Right renal cortex interstitium (tissue), 3 donors: Measurements from ENCODE around the gene COMMD9. TPM values are rescaled to one million over a fixed set of nuclear protein-coding genes. Genes with fewer than 3 reads are reported as not detected.
"Not testable (repeated sequence)": the region's sequence is repeated elsewhere in the genome, so short reads cannot be mapped to it uniquely, and the experiment has no call there.

ENCODE experiments used
- DNase-seq, 3 donors: peaks; one replicate each; pipeline ENCODE4 v3.0.0-alpha.2; 2013; ENCODE audit warnings: low read depth in 3 of 3, low spot score in 2 of 3
- polyA plus RNA-seq, 3 donors: library from polyadenylated mRNA; unstranded; fragments of 120-200 nt; gene quantifications; one replicate each; pipeline ENCODE4 v1.2.1, GENCODE V29; 2013; ENCODE audit not compliant: insufficient read length in 3 of 3

The COMMD9 gene
- polyA plus RNA-seq: 10 to 100 TPM; 93.0 to 96.9 (median 94.0) TPM

DNA sequence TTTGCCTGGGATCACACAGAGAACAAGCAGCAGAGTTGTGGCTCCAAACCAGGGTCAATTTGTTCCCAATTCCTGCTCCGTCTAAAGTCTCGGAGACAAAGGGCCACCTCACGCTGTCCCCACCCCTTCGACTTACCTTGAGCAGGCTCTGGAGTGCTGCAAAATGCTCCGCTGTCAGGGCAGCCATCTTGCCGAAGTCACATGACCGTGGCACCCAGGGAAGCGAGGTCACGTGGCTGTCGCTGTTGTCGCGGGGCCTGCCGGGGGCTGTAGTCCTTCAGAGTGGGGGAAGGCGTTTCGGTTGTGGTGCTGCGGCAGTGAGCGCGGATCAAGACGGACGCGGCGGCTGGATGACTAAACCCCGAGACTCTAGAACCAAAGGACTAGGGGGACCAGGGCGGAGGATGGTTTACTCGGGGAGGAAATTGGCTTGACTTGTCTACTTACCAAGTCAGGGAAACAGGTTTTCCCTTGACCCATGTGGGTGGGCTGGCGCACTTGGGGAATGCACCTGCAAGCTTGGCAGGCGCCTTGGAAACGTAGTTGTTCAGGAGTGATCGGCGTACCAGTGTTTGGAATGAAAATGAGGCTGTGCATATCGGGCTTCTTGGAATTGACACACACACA is at the start of gene COMMD9:
Gene COMMD9, minus strand, starts transcription at position 199 of the 627 bp plus-strand sequence. Its CDS starts 12 bp downstream, at position 187.
- DNase-seq: peak; percentile 77 to 85 (median 82)

DNA sequence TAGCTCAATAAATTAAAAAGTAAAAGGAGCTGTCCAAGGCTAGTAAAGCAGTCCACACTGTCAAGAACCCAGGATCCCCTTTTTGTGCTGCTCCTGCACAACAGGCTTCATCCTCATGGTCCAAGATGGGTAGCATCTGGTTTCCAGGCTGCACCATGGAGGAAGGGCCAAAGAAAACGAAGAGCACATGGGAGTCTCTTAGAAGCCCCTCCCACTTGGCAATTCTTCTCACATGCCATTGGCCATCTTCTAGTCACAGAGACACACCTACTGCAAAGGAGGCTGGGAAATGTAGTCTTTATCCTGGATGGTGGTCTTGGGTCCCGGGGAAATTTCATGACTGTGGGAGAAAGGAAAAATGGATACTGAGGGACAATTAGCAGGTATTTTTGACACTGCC is 44.7 kb upstream of the COMMD9 start:
- DNase-seq: no peak

DNA sequence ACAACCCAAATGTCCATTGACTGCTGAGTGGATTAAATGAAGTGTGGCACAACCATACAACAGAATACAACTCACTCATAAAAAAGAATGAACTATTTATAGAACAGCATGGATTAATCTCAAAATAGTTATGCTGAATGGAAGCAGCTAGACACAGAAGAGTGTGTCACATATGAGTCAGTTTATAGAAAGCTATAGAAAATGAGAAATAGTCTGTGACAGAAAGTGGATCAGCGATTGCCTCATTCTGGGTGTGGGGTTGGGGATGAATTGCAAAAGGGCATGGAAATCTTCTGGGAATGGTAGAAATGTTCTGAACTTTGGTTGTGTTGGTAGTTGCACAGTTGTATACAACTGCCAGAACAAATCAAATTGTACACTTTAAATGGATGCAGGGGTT is 44.2 kb upstream of the COMMD9 start:
- DNase-seq: no peak

DNA sequence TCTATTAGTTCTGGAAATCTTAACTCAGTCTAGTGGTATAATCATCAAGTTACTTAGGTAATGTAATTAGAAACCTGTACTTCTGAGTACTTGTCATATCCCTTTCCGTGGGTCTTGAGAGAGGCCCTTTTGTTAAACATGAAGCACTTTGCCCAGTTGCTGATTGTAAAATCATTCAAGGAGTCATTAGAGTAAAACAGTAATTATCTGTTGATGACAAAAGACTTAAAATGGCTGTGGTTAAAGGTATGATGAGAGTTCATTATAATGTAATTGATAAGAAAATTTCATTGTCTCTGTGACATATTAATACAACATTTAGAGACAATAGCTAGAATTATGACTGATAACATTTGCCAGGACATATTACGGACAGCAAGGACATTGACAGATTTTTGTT is 41.2 kb upstream of the COMMD9 start:
- no peak for DNase-seq

DNA sequence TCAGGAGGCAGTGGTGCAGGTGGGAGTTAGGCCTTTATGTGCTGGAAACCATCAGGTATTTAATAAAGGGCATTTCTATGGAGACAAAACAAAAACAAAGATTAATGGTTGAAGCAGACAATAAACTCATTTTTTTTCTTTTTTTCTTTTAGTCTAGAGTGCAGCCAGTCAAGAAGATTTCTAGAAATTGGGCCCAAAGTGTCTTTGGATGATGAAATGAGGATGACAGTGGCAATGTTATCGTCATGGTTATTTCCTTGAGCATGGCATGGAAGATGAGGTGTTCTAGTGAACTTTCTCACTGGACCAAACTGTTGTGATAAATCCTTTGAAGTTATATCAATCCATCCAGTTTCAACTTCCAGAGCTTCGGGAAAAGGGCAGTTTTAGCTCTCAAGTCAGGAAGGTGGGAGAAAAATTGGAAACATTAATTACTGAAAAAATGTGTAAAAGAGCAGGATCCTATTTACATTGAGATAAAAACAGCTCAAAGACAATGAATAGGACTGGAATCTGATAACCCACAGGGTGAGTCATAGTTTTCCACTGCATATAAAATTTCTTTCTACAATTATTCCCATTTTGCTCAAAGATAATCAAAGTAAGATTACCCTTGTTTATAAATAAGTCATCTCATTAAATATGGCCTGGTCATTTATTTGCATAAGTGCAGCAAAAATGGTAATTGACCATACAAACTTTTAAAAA is 39.9 kb upstream of the COMMD9 start:
- no peak for DNase-seq

DNA sequence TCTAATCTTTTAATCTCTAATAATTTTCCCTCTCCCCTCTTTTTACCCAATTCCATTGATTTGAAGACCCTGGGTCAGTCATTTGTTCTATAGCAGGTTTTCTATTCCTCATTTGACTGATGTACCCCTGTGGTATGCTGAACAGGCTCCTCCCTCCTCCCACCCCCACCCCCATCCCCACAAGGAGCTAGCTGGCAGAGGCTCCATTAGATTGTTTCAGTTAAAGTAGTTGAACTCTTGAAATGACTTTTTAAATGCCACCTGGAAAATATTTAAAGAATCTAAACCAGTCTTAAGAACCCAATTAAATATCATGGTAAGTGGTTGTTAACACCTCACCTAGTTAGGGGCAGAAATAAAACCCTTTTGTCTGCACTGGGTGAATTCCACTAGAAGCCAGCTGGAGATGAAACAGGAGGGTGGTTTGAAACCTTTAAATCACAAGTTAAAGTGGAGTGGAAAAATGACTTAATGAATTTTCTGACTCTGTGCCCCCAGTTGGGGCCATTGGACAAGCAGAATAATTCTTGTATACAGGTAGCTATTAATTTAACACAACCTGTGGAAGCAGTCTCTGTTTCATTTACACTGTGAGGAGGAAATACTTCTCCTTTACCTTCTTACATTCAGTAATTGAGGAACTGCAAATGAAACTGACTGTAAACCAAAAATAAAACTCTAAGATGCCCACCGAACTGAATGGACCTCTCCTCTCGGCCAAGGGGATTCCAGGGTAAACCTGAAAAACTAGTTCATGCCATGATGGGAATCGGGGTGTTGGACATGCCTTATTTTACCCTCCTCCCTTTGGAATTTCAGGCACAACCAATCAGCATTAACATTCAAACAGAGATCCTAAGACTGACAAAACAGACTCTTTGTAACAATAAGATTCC is 37.5 kb upstream of the COMMD9 start:
- DNase-seq: no peak

DNA sequence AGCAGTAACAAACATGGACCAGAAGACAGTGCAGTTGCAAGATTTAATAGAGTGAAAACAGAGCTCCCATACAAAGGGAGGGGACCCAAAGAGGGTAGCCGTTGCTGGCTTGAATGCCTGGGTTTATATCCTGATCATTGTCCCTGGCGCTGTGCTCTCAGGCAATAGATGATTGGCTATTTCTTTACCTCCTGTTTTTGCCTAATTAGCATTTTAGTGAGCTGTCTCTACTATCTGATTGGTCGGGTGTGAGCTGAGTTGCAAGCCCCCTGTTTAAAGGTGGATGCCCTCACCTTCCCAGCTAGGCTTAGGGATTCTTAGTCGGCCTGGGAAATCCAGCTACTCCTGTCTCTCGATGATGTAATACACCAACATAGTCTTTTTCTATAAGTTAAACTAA is 36.2 kb upstream of the COMMD9 start:
- DNase-seq: not testable (repeated sequence)

DNA sequence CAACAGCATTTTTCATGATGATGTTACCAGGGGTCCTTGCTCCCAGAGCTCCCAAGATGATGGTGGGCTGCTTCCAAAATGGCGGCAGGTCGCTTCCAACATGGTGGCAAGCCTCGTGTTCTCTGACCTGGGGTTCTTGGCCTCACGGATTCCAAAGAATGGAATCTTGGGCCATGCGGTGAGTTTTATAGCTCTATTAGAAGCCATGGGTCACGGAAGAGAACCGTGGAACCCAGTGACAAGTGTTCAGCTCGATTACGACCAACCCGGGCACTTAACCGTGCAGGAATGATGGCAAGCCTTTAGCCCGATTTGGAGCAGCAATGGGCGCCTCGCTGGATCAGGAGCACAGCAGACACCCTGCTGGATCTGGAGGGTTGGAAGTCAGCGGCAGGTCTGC is 35.7 kb upstream of the COMMD9 start:
- DNase-seq: not testable (repeated sequence)

DNA sequence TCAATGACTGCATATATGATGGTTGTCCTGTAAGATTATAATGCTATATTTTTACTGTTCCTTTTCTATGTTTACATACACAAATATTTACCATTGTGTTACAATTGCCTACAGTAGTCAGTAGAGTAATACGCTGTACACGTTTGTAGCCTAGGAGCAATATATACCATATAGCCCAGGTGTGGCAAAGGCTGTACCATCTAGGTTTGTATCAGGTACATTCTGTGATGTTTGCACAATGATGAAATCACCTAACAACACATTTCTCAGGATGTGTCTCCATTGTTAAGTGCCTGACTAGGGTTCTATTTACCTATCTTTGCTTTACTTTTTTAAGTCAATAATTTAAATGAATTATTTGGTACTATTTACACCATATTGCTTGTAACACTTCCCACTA is 28.8 kb upstream of the COMMD9 start:
- DNase-seq: no peak

DNA sequence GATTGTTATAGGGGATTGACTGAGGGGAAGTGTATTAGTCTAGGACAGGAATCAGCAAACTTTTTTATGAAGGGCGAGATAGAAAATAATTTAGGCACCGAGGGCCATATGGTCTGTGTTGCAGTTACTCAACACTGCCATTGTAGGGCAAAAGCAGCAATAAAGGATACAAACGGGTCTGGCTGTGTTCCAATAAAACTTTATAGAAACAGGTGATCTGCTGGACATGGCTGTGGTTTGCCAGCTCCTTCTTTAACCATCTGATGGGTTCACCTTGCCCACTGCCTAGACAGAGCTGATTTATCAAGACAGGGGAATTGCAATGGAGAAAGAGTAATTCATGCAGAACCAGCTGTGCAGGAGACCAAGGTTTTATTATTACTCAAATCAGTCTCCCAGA is 26.8 kb upstream of the COMMD9 start:
- DNase-seq: no peak

DNA sequence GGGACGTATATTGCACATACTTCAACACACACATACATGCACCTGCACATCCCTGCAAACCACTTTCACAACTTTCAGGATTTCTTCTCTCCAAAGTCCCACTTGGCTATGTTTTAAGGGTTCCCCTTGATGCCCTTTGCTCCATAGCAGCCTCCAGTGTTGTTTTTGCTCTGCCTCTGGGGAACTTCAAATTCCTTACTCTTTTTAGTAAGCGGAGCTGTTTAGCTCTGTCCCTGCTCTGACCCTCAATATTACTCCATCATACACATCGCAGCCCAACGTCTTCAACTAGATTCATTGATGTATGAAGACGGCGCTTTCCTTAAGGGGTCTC is 25.2 kb upstream of the COMMD9 start:
- DNase-seq: no peak

DNA sequence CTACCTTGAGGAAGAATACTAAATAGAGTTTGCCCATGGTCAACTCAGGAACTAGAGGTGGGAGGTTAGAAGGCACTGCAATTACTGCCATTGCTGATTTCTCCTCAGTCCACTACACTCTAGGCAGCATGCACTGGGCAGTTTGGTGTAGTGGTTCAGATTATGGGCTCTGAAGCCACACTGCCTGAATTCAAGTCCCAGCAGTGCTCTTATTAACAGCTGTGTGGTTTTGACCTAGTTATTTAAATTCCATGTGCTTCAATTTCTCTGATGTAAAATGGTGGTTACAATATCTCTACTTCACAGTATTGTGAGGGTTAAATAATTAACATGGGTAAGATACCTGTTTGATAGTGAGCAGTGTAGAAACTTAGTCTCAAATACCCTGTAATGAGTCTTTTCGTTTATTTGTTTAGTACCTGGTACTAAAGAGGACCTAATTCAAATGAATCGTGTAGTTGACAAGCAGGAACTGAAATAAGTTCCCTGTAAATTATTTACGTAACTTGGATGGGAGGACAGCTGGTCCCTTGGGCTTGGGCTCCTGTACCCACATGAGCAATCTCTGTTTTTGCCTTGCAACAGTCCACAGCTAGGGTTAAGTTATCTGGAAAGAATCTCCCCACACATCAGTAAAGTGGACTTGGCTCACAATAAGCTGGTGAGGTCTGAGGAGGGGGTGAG is 24.7 kb upstream of the COMMD9 start:
- no peak for DNase-seq

DNA sequence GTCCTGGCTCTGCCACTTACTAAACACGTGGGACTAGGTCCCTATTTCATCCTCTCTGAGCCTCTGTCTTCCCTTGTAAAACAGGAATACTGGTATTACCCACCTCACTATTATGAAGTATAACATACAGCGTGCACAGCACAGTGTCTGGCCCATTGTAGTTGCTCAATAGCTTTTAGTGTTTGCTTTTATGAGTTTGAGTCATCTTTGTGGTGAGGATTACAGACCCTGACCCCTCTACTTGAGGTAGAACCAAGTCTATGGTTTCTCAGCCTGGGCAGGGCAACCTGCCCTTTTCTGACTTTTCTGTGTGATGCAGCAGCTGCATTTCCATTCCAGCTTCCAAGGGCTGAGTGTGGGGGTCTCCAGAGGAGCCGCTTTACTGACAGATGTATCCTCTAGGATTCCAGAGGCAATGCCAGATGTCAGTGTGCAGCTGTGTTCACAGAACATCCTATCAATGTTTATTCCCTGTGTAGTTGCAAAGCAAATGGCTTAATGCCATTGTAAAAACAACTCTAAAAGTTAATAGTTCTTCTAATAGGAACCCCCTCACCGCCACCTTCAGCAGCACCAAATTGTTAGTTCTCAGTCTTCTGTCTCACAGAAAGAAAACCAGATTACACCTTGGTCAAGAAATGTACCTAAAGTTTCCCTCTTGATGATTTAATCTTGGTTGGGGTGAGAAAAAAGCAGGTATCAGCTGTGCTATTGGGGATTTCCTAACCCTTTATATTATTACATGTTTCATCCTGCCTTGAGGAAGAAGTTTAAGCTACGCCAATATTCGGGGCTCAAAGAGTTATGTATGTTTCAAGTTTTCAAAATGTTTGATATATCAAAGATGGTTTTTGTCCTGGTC is 23.6 kb upstream of the COMMD9 start:
- no peak for DNase-seq

DNA sequence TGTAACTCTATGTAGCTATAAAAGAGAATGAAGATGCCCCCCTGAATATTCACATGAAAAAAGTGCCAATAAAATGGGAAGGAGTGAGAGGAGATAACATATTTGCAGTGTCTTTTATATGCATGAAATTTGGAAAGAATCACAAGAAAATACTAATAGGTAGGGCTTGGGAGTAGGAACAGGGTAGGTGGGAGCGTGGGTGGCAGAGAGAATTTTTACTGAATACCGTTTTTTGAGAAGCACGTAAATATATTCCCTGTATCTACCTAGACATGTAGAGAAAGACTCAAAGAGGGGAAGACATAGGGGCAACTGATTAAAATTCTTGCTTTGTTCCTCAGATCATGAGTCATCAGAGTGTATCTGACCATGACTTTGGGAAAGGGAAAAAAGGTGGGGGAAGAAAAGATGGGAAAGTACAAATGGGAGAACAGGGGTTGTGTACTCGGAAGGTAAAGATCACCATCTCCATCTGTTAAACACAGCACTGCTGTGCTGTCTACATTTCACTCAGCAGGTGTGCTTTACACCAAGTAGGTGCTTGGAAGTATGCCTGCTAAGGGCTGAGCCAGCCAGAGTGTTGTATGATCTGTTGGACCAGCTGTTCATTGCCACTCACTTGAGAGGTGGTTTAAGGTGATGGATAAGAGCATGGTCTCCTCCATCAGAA is 22.8 kb upstream of the COMMD9 start:
- DNase-seq: no peak

DNA sequence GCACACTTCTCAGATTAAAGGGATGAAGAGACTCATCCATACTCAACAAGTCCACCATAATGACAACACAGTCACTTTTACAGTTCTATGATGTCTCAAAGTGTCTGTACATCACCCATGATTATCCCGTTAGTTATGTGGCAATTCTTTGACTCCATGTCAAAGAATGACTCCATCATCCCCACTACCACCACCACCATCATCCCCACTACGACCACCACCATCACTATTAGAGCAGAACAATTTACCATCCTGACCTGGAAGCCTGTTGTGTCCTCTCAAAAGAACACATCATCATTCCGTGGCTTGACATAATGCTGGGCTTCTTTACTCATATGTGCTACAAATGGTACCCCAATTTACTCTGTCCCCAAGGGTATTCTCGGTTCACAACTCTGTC is 20.6 kb upstream of the COMMD9 start:
- no peak for DNase-seq

DNA sequence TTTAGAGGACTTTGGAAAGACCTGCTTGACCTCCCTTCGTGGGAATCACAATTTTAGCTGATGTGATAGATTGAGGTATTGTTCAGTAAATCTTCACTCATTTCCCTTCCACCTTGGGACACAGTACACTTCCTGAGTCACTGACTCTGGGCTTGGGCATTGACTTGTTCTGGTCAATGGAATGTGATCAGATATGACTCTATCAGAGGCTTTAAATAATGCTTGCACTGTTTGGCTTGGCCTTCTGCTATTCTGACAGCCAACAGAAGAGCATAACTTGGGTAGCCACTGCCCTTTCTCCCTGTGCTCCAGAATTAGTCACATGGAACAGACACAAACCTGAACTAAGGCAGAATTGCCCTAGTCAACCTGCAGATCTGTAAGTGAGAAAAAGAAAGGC is 19.4 kb upstream of the COMMD9 start:
- no peak for DNase-seq

DNA sequence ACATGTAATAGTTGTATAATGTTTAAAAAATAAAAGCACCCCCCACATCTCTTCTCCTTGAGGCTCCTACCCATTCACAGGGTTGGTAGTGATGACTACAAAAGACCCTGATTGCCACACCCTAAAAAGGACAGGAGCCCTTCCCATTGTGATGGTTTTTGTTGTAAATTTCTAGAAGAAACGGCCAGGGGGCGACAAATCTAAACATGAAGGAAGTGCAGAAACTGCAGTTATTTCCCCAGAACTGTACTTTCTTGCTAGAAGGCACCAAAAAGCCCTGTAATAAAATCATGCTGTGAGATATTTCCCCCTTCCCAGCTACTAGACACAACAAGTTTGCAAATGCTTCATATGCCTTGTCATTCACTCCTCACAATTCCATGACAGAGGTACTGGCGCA is 17.7 kb upstream of the COMMD9 start:
- peak in 2 of 3 donors; percentile 21 to 29 for DNase-seq

DNA sequence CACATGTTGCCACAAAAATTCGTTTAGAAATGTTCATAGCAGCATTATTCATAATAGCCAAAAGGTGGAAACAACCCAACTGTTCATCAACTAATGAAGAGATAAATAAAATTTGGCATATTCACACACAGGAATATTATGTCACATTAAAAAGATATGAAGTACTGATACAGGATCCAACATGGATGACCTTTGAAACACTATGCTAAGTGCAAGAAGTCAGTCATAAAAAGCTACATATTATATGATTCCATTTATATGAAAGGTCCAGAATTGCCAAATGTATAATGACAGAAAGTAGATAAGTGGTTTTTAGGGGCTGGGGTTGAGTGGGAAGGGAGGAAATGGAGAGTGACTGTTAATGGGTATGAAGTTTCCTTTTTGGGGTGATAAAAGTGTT is 15.8 kb upstream of the COMMD9 start:
- DNase-seq: no peak

DNA sequence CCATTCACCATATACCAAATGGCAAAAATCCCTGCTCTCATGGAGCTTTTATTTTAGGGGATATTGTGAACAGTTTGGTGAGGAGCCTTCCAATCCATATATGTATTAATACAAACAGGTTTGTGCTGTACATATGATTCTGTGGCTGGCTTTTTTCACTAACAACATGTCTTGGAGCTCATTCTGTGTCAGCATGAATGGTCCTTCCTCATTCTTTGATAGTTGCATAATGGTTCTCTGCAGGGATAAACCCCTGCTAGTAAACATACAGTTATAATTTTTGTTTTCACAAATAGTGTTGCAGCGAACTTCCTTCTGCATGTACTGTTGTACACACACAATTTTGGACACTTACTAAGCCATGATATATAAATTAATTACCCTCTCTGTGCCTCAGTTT is 15.1 kb upstream of the COMMD9 start:
- no peak for DNase-seq

DNA sequence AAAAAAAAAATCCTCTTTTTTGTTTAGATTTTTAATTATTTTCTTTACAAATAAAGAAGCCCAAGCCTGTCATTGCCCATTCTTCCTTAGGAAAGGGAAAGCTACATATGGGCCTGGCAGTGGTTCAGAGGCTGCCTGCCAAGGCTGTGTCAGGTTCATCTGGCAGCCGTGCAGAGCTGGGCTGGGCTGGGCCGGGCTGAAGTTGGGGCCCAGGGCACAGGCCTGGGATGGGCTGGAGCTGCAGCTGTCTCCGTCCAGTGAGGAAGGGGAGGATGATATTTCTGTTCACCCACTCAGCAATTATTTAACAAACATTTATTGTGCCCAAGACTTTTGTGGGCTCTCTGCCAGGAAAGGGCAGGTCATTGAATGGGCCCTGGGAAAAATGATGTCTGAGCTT is 11.4 kb upstream of the COMMD9 start:
- no peak for DNase-seq
